Vagina (tissue), 2 donors: ENCODE results near the gene LHFPL3.

Source experiments
- POLR2A ChIP-seq, 2 donors: fragments of 450-650 bp; IDR thresholded peaks; one replicate each; pipeline ENCODE4 v1.6.1; 2017; ENCODE audit warnings: antibody characterized with exemption in 2 of 2, mild to moderate bottlenecking in 2 of 2, moderate library complexity in 2 of 2
- TF ChIP-seq, protein P1 (sequence below), 3 experiments: fragments of 450-650 bp in 2 of 3; fragments of 200-600 bp in 1 of 3; sonication (generic) in 1 of 3; IDR thresholded peaks; one replicate each; pipeline ENCODE4 v1.5.1; 2017 to 2019; ENCODE audit warnings: antibody characterized with exemption in 3 of 3, mild to moderate bottlenecking in 2 of 3, moderate library complexity in 2 of 3

DNA sequence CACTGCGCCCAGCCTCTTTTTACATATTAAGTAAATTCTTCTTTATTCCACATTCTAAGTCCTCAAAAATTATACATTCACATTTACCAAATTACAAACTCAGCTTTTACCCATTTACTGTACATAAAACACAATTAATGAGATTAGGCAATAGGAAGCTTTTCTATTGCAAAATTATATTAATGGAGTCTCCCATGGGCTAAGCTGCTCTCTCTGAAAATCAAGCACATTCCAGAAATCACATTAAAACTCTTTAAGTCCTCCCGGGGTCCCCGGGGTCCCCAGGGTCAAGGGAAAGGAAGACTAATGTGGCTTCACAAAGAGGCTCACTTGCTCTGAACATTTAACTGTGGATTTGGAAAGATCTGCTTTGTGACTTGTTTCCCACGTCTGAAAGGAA, 558.2 kb downstream of the LHFPL3 start:
- TF ChIP-seq, protein P1, sequence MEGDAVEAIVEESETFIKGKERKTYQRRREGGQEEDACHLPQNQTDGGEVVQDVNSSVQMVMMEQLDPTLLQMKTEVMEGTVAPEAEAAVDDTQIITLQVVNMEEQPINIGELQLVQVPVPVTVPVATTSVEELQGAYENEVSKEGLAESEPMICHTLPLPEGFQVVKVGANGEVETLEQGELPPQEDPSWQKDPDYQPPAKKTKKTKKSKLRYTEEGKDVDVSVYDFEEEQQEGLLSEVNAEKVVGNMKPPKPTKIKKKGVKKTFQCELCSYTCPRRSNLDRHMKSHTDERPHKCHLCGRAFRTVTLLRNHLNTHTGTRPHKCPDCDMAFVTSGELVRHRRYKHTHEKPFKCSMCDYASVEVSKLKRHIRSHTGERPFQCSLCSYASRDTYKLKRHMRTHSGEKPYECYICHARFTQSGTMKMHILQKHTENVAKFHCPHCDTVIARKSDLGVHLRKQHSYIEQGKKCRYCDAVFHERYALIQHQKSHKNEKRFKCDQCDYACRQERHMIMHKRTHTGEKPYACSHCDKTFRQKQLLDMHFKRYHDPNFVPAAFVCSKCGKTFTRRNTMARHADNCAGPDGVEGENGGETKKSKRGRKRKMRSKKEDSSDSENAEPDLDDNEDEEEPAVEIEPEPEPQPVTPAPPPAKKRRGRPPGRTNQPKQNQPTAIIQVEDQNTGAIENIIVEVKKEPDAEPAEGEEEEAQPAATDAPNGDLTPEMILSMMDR (IDR thresholded peaks at IDR 0.05), result no peak
- no peak for TF ChIP-seq POLR2A (IDR thresholded peaks at IDR 0.05)
